ENCODE data around the gene SKA3. TPM values are rescaled to one million over a fixed set of nuclear protein-coding genes. Genes with fewer than 3 reads are reported as not detected.

Gene SKA3
- total and polyA plus RNA-seq, 4 donors = 0.50 to 3.2 (median 1.8) TPM

DNA sequence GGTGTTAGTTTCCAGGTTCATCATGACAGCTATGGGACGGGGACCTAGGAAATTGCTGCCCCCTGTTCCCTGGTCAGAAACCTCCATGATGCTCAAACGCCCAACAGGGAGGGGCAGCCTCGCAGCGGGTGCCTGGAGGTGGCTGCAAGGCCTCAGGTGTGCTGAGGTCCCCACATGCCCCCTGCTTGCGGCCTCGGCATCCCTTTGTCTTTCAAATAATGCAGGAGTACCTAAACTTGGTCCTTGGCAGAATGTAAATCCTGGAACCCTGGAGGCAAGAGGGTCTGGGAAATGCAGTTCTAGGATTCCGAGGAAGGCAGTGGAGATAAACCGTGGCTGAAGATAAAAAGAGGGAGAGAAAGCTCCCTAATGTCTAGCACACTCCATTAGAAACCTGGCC lies 52.4 kb downstream of the SKA3 start:
- H3K27me3 ChIP-seq (ENCODE audit: control insufficient read depth in 3 of 3, insufficient read depth in 3 of 3, low read length in 2 of 3) = no peaks in the 10 kb centered on the region
- no peak for DNase-seq
- no peak for ATAC-seq (ENCODE audit: insufficient read depth, low FRiP score)
- no peak overlapping the region for H3K27ac ChIP-seq (ENCODE audit: low read depth in 1 of 2, low read length in 1 of 2)
- H3K4me3 ChIP-seq = no peak overlapping the region
- peaks cover 0 to 1% (median 0%) of the 10 kb centered on the region in 5 donors for H3K4me1 ChIP-seq (ENCODE audit: control insufficient read depth in 5 of 5, insufficient read depth in 5 of 5, low read length in 5 of 5)
- TF ChIP-seq, protein P1, sequence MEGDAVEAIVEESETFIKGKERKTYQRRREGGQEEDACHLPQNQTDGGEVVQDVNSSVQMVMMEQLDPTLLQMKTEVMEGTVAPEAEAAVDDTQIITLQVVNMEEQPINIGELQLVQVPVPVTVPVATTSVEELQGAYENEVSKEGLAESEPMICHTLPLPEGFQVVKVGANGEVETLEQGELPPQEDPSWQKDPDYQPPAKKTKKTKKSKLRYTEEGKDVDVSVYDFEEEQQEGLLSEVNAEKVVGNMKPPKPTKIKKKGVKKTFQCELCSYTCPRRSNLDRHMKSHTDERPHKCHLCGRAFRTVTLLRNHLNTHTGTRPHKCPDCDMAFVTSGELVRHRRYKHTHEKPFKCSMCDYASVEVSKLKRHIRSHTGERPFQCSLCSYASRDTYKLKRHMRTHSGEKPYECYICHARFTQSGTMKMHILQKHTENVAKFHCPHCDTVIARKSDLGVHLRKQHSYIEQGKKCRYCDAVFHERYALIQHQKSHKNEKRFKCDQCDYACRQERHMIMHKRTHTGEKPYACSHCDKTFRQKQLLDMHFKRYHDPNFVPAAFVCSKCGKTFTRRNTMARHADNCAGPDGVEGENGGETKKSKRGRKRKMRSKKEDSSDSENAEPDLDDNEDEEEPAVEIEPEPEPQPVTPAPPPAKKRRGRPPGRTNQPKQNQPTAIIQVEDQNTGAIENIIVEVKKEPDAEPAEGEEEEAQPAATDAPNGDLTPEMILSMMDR (IDR thresholded peaks at IDR 0.05; ENCODE audit: control extremely low read depth, extremely low read depth) = no peak
- H3K9ac ChIP-seq (ENCODE audit: insufficient read depth in 1 of 2, low read length in 2 of 2) = no peak overlapping the region
- H3K9me3 ChIP-seq (ENCODE audit: control insufficient read depth in 4 of 4, insufficient read depth in 3 of 4, low read length in 3 of 4) = no peaks in the 10 kb centered on the region
- no peaks in the 10 kb centered on the region for H3K36me3 ChIP-seq (ENCODE audit: control insufficient read depth in 4 of 4, insufficient read depth in 4 of 4, low read length in 4 of 4)
- WGBS, 2 donors = 90 to 94% methylated on average over 8 of the region's 8 CpGs

DNA sequence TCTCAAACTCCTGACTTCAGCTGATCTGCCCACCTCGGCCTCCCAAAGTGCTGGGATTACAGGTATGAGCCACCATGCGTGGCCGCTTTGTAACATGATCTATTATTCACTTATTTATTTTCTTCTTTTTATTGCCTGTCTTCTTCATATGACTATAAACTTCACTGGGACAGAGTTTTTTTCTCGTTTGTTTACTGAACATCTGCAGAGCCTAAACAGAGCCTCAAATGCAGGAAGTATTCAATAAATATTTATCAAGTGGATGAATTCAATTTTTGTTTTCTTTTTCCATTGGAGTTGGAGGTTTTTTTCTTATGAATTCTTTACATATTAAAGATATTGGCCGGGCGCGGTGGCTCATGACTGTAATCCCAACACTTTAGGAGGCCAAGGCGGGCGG lies 54.7 kb downstream of the SKA3 start:
- 59 to 62% methylated on average over 9 of the region's 9 CpGs for WGBS, 2 donors
- ATAC-seq (ENCODE audit: insufficient read depth, low FRiP score) (no peak), DNase-seq (peak in 1 of 3 donors; percentile 35)
- no peaks in the 10 kb centered on the region for H3K36me3 ChIP-seq (ENCODE audit: control insufficient read depth in 4 of 4, insufficient read depth in 4 of 4, low read length in 4 of 4)
- H3K27me3 ChIP-seq (ENCODE audit: control insufficient read depth in 3 of 3, insufficient read depth in 3 of 3, low read length in 2 of 3) = no peaks in the 10 kb centered on the region
- no peaks in the 10 kb centered on the region for H3K9me3 ChIP-seq (ENCODE audit: control insufficient read depth in 4 of 4, insufficient read depth in 3 of 4, low read length in 3 of 4)
- TF ChIP-seq, protein P1 (IDR thresholded peaks at IDR 0.05; ENCODE audit: control extremely low read depth, extremely low read depth) = no peak
- no peak overlapping the region for H3K4me3 ChIP-seq
- peaks cover 0 to 1% (median 0%) of the 10 kb centered on the region in 5 donors for H3K4me1 ChIP-seq (ENCODE audit: control insufficient read depth in 5 of 5, insufficient read depth in 5 of 5, low read length in 5 of 5)
- H3K9ac ChIP-seq (ENCODE audit: insufficient read depth in 1 of 2, low read length in 2 of 2) = no peak overlapping the region
- H3K27ac ChIP-seq (ENCODE audit: low read depth in 1 of 2, low read length in 1 of 2) = no peak overlapping the region

DNA sequence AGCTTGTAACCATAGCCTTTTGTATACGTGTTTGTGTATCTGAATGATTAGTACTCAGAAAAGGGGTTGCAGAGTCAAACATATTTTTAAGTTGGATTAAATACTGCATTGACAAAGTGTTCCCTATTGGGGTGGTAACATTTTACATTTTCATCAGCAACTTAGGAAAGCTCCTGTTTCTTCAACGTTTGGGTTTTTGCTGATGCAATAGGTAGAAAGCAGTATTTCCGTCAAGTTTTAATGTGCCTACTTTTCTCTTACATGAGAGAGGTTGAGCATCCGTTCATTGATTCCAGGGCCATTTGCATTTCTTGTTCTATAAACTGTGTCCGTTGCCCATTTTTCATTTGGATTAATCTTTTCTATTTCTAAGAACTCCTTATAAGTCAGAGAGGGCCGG lies 56.2 kb downstream of the SKA3 start:
- H3K27me3 ChIP-seq (ENCODE audit: control insufficient read depth in 3 of 3, insufficient read depth in 3 of 3, low read length in 2 of 3) = no peaks in the 10 kb centered on the region
- WGBS, 2 donors = 68 to 87% methylated on average over 6 of the region's 6 CpGs
- DNase-seq (no peak), ATAC-seq (ENCODE audit: insufficient read depth, low FRiP score) (no peak)
- no peak overlapping the region for H3K9ac ChIP-seq (ENCODE audit: insufficient read depth in 1 of 2, low read length in 2 of 2)
- H3K27ac ChIP-seq (ENCODE audit: low read depth in 1 of 2, low read length in 1 of 2) = no peak overlapping the region
- peaks cover 0 to 10% (median 1%) of the 10 kb centered on the region in 5 donors for H3K4me1 ChIP-seq (ENCODE audit: control insufficient read depth in 5 of 5, insufficient read depth in 5 of 5, low read length in 5 of 5)
- H3K4me3 ChIP-seq = no peak overlapping the region
- TF ChIP-seq, protein P1 (IDR thresholded peaks at IDR 0.05; ENCODE audit: control extremely low read depth, extremely low read depth) = no peak
- H3K9me3 ChIP-seq (ENCODE audit: control insufficient read depth in 4 of 4, insufficient read depth in 3 of 4, low read length in 3 of 4) = no peaks in the 10 kb centered on the region
- no peaks in the 10 kb centered on the region for H3K36me3 ChIP-seq (ENCODE audit: control insufficient read depth in 4 of 4, insufficient read depth in 4 of 4, low read length in 4 of 4)

DNA sequence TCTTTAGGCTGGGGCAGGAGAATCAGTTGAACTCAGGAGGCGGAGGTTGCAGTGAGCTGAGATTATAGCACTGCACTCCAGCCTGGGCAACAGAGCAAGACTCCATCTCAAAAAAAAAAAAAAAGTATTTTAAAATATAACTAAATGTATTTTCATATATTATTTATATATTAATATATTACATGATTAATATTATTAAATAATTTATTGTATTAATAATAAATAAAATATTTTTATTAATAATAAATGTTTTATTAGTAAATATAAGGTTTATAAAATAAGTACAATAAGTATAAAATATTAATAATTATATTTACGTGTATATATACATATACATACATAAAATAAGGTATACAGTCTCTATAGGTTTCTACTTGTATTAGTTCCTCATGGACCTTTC lies 56.8 kb downstream of the SKA3 start:
- no peaks in the 10 kb centered on the region for H3K27me3 ChIP-seq (ENCODE audit: control insufficient read depth in 3 of 3, insufficient read depth in 3 of 3, low read length in 2 of 3)
- no peaks in the 10 kb centered on the region for H3K9me3 ChIP-seq (ENCODE audit: control insufficient read depth in 4 of 4, insufficient read depth in 3 of 4, low read length in 3 of 4)
- TF ChIP-seq, protein P1 (IDR thresholded peaks at IDR 0.05; ENCODE audit: control extremely low read depth, extremely low read depth) = no peak
- no peak overlapping the region for H3K27ac ChIP-seq (ENCODE audit: low read depth in 1 of 2, low read length in 1 of 2)
- no peak overlapping the region for H3K4me3 ChIP-seq
- no peak for ATAC-seq (ENCODE audit: insufficient read depth, low FRiP score)
- 98 to 100% methylated on average over 2 of the region's 2 CpGs for WGBS, 2 donors
- H3K4me1 ChIP-seq (ENCODE audit: control insufficient read depth in 5 of 5, insufficient read depth in 5 of 5, low read length in 5 of 5) = peaks cover 0 to 17% (median 1%) of the 10 kb centered on the region in 5 donors
- H3K36me3 ChIP-seq (ENCODE audit: control insufficient read depth in 4 of 4, insufficient read depth in 4 of 4, low read length in 4 of 4) = no peaks in the 10 kb centered on the region
- no peak for DNase-seq
- no peak overlapping the region for H3K9ac ChIP-seq (ENCODE audit: insufficient read depth in 1 of 2, low read length in 2 of 2)

All from lung (tissue), 12 donors.